GM23338 (cell line): ENCODE results near the gene DVL2. TPM values are rescaled to one million over a fixed set of nuclear protein-coding genes. Genes with fewer than 3 reads are reported as not detected.

ENCODE experiments used
- ATAC-seq: fragments of 200-7000 bp; cut with Tn5 transposase; 3 replicates; pipeline ENCODE4 v1.9.1; 2020
- DNase-seq: peaks from one replicate; pipeline ENCODE4 v3.0.0-alpha.2; 2015; ENCODE audit warnings: low spot score
- H2AFZ ChIP-seq: fragments of 200-600 bp; sonication (generic); 2 replicates; pipeline ENCODE4 v1.8.0; 2016; ENCODE audit warnings: antibody characterized with exemption, mild to moderate bottlenecking, moderate library complexity
- H3F3A ChIP-seq: fragments of 200-600 bp; sonication (generic); replicated peaks from 2 replicates; pipeline ENCODE4 v1.8.0; 2017; ENCODE audit warnings: antibody characterized with exemption, mixed run types, low read depth
- H3K27ac ChIP-seq: fragments of 200-600 bp; sonication (generic); 2 replicates; pipeline ENCODE4 v1.6.1; 2016; ENCODE audit warnings: low read depth
- H3K27me3 ChIP-seq: fragments of 200-600 bp; sonication (generic); 2 replicates; pipeline ENCODE4 v1.8.0; 2016; ENCODE audit warnings: mild to moderate bottlenecking, mixed run types, moderate library complexity; ENCODE audit not compliant: insufficient read depth
- H3K36me3 ChIP-seq: fragments of 200-600 bp; sonication (generic); 2 replicates; pipeline ENCODE4 v1.8.0; 2016; ENCODE audit warnings: mild to moderate bottlenecking; ENCODE audit not compliant: insufficient read depth
- H3K4me1 ChIP-seq: fragments of 200-600 bp; sonication (generic); 2 replicates; pipeline ENCODE4 v1.8.0; 2016; ENCODE audit warnings: mild to moderate bottlenecking, moderate library complexity; ENCODE audit not compliant: insufficient read depth
- H3K4me2 ChIP-seq: fragments of 200-600 bp; sonication (generic); 2 replicates; pipeline ENCODE4 v1.7.1; 2017; ENCODE audit warnings: mixed run types
- H3K4me3 ChIP-seq: fragments of 200-600 bp; sonication (generic); 2 replicates; pipeline ENCODE4 v1.6.1; 2016; ENCODE audit warnings: mixed run types
- H3K79me2 ChIP-seq: fragments of 200-600 bp; sonication (generic); replicated peaks from 2 replicates; pipeline ENCODE4 v1.8.0; 2017; ENCODE audit warnings: mild to moderate bottlenecking; ENCODE audit not compliant: insufficient read depth
- H3K9me2 ChIP-seq: fragments of 200-600 bp; sonication (generic); 2 replicates; pipeline ENCODE4 v1.8.0; 2017; ENCODE audit not compliant: insufficient read depth
- H4K20me1 ChIP-seq: fragments of 200-600 bp; sonication (generic); replicated peaks from 2 replicates; pipeline ENCODE4 v1.8.0; 2017; ENCODE audit warnings: mild to moderate bottlenecking; ENCODE audit not compliant: insufficient read depth
- H3K27ac Mint-ChIP-seq: 2 replicates; pipeline ENCODE4 v1.8.0; 2020; ENCODE audit warnings: inconsistent platforms, mild to moderate bottlenecking, moderate library complexity, mixed read lengths
- H3K27me3 Mint-ChIP-seq: 3 replicates; pipeline ENCODE4 v1.8.0; 2022; ENCODE audit warnings: low read depth, mild to moderate bottlenecking, moderate library complexity, mixed read lengths, inconsistent platforms; ENCODE audit not compliant: insufficient read depth, poor library complexity
- H3K36me3 Mint-ChIP-seq: 3 replicates; pipeline ENCODE4 v1.8.0; 2021; ENCODE audit warnings: low read depth, mild to moderate bottlenecking, inconsistent platforms, moderate library complexity, mixed read lengths
- H3K4me1 Mint-ChIP-seq: 3 replicates; pipeline ENCODE4 v1.8.0; 2020; ENCODE audit warnings: mild to moderate bottlenecking, inconsistent platforms, mixed read lengths
- H3K4me3 Mint-ChIP-seq: 3 replicates; pipeline ENCODE4 v1.8.0; 2021; ENCODE audit warnings: moderate library complexity, mild to moderate bottlenecking, inconsistent platforms, mixed read lengths
- H3K9me3 Mint-ChIP-seq: 3 replicates; pipeline ENCODE4 v1.8.0; 2020; ENCODE audit warnings: moderate library complexity, mild to moderate bottlenecking, inconsistent platforms, mixed read lengths
- CREB1 ChIP-seq: fragments of 250-450 bp; sonication (Bioruptor Pico); IDR thresholded peaks from 2 replicates; pipeline ENCODE4 v1.5.0; 2020; ENCODE audit warnings: low read depth, mild to moderate bottlenecking, moderate library complexity
- CTCF ChIP-seq, 2 experiments: fragments of 200-600 bp in 1 of 2; sonication (generic) in 1 of 2; conservative IDR thresholded peaks; 2 replicates each; pipeline versions ENCODE4 v1.5.1 to v1.6.1; 2016 to 2017; ENCODE audit warnings: antibody characterized with exemption in 2 of 2, low read depth in 2 of 2, mild to moderate bottlenecking in 2 of 2, moderate library complexity in 1 of 2
- ETS1 ChIP-seq: IDR thresholded peaks from 2 replicates; pipeline ENCODE4 v1.6.1; 2016; ENCODE audit warnings: antibody characterized with exemption
- POLR2AphosphoS5 ChIP-seq: IDR thresholded peaks from 2 replicates; pipeline ENCODE4 v1.6.1; 2016; ENCODE audit warnings: antibody characterized with exemption, low read depth
- STAT1 ChIP-seq: IDR thresholded peaks from one replicate; pipeline ENCODE4 v1.6.1; 2016; ENCODE audit warnings: antibody characterized with exemption; ENCODE audit not compliant: unreplicated experiment
- ZNF114 ChIP-seq: fragments of 250-450 bp; sonication (Bioruptor Pico); IDR thresholded peaks from 2 replicates; pipeline ENCODE4 v1.5.0; 2020; ENCODE audit warnings: mild to moderate bottlenecking, moderate library complexity
- ZNF331 ChIP-seq: fragments of 250-450 bp; sonication (Bioruptor Pico); IDR thresholded peaks from 2 replicates; pipeline ENCODE4 v1.5.0; 2020; ENCODE audit warnings: low read depth, mild to moderate bottlenecking, moderate library complexity
- ZNF462 ChIP-seq: fragments of 250-450 bp; sonication (Bioruptor Pico); IDR thresholded peaks from 2 replicates; pipeline ENCODE4 v1.5.0; 2020; ENCODE audit warnings: mild to moderate bottlenecking, moderate library complexity
- polyA plus RNA-seq: library from polyadenylated mRNA; unstranded; fragments of >200 nt; fragmentation: Nextera tagmentation; extraction: Ambion mirVana; gene quantifications from 2 replicates; pipeline ENCODE4 v1.2.1, GENCODE V29; 2016
- total RNA-seq: library from RNA; depleted of rRNA; stranded (reverse); fragments of >200 nt; shearing (Covaris generic); gene quantifications from 2 replicates; pipeline ENCODE4 v1.2.3, GENCODE V29; 2014

DVL2 gene
- total and polyA plus RNA-seq, 2 experiments from 2014 or later, result 19.7 to 80.6 TPM

GRCh38 chr17:7258731-7259554 is 24.6 kb upstream of the DVL2 start:
- H3K27ac Mint-ChIP-seq, result peak overlapping the region; percentile 67
- no peak overlapping the region for H2AFZ ChIP-seq
- ATAC-seq, result no peak
- peaks cover 19% of the 10 kb centered on the region for H3K4me1 Mint-ChIP-seq
- peaks cover 23% of the 10 kb centered on the region for H3K36me3 ChIP-seq
- peaks cover 29% of the 10 kb centered on the region for H3K27me3 Mint-ChIP-seq
- no peak for TF ChIP-seq CREB1 (CRISPR knock-in tag)
- no peak for TF ChIP-seq ZNF114 (CRISPR knock-in tag)
- TF ChIP-seq ZNF331, result no peak
- TF ChIP-seq POLR2AphosphoS5, result peak; percentile 41; the same call in 1 of the 2 replicates
- H3K9me2 ChIP-seq, result no peaks in the 10 kb centered on the region
- peaks cover 20% of the 10 kb centered on the region; the same call in 1 of the 2 replicates for H4K20me1 ChIP-seq
- no peak for DNase-seq
- H3K4me3 ChIP-seq, result no peak overlapping the region
- H3K9me3 Mint-ChIP-seq, result no peaks in the 10 kb centered on the region; the same call in 2 of the 3 replicates
- H3K4me2 ChIP-seq, result no peak overlapping the region
- peaks cover 60% of the 10 kb centered on the region for H3K36me3 Mint-ChIP-seq
- H3K79me2 ChIP-seq, result peaks cover 30% of the 10 kb centered on the region
- no peaks in the 10 kb centered on the region for H3K27me3 ChIP-seq
- H3F3A ChIP-seq, result peaks cover 28% of the 10 kb centered on the region
- H3K27ac ChIP-seq, result peak overlapping the region; percentile 66
- peak overlapping the region; percentile 91; the same call in 2 of the 3 replicates for H3K4me3 Mint-ChIP-seq
- peaks cover 5% of the 10 kb centered on the region for H3K4me1 ChIP-seq

GRCh38 chr17:7256766-7257456 is 22.6 kb upstream of the DVL2 start:
- Histone ChIP-seq H3K27me3 (no peaks in the 10 kb centered on the region), H3K27ac (no peak overlapping the region), H3K9me2 (no peaks in the 10 kb centered on the region), H4K20me1 (peaks cover 26% of the 10 kb centered on the region; the same call in 1 of the 2 replicates), H3K4me3 (no peak overlapping the region), H2AFZ (no peak overlapping the region), H3K4me2 (no peak overlapping the region), H3K79me2 (peaks cover 42% of the 10 kb centered on the region), H3K36me3 (peaks cover 23% of the 10 kb centered on the region), H3F3A (peaks cover 24% of the 10 kb centered on the region), H3K4me1 (peaks cover 4% of the 10 kb centered on the region; the same call in 1 of the 2 replicates)
- Mint-ChIP-seq H3K9me3 (no peaks in the 10 kb centered on the region; the same call in 2 of the 3 replicates), H3K4me3 (no peak overlapping the region), H3K27ac (peak overlapping the region; percentile 72; the same call in 1 of the 2 replicates), H3K4me1 (peaks cover 24% of the 10 kb centered on the region), H3K36me3 (peaks cover 69% of the 10 kb centered on the region), H3K27me3 (peaks cover 22% of the 10 kb centered on the region)
- DNase-seq (no peak), ATAC-seq (no peak)
- TF ChIP-seq ZNF462 (CRISPR knock-in tag), result no peak
- no peak for TF ChIP-seq ETS1
- TF ChIP-seq STAT1, result no peak
- no peak for TF ChIP-seq CTCF (conservative IDR thresholded peaks at IDR 0.05; ENCODE audit: low read depth in 2 of 2)
- TF ChIP-seq POLR2AphosphoS5, result no peak
